Trophoblast cell (in vitro differentiated cells and primary cell): ENCODE measurements around the gene RCL1.
A peak's percentile ranks its signal among the peaks of the same experiment; 100 is the strongest.

Experiments used
- DNase-seq, 2 donors: peaks; one replicate each; pipeline ENCODE4 v3.0.0-alpha.2; 2016
- H2AFZ ChIP-seq: 2 replicates; pipeline ENCODE4 v1.6.1; 2013; ENCODE audit warnings: low read length, moderate library complexity, mild to moderate bottlenecking; ENCODE audit not compliant: insufficient read depth, poor library complexity
- H2AK5ac ChIP-seq: 2 replicates; pipeline ENCODE4 v1.6.1; 2013; ENCODE audit warnings: mild to moderate bottlenecking, low read length
- H2BK120ac ChIP-seq: 2 replicates; pipeline ENCODE4 v1.6.1; 2013; ENCODE audit warnings: low read length, mild to moderate bottlenecking, moderate library complexity; ENCODE audit not compliant: insufficient read depth, poor library complexity
- H2BK12ac ChIP-seq: 2 replicates; pipeline ENCODE4 v1.6.1; 2013; ENCODE audit warnings: mild to moderate bottlenecking, low read length, moderate library complexity
- H2BK5ac ChIP-seq: 2 replicates; pipeline ENCODE4 v1.6.1; 2013; ENCODE audit warnings: low read length, low read depth, moderate library complexity, mild to moderate bottlenecking; ENCODE audit not compliant: poor library complexity
- H3K14ac ChIP-seq: 2 replicates; pipeline ENCODE4 v1.6.1; 2013; ENCODE audit warnings: mild to moderate bottlenecking, low read length
- H3K18ac ChIP-seq: 2 replicates; pipeline ENCODE4 v1.6.1; 2013; ENCODE audit warnings: mild to moderate bottlenecking, low read length
- H3K23ac ChIP-seq: 2 replicates; pipeline ENCODE4 v1.6.1; 2013; ENCODE audit warnings: low read length
- H3K27ac ChIP-seq: 2 replicates; pipeline ENCODE4 v1.5.1; 2013; ENCODE audit warnings: low read depth, mild to moderate bottlenecking, inconsistent platforms, low read length, moderate library complexity
- H3K27me3 ChIP-seq: 2 replicates; pipeline ENCODE4 v1.6.1; 2013; ENCODE audit warnings: inconsistent platforms, mild to moderate bottlenecking, low read length, moderate library complexity; ENCODE audit not compliant: insufficient read depth
- H3K36me3 ChIP-seq, 2 experiments: 1 replicate in 1 of 2; 2 replicates in 1 of 2; pipeline ENCODE4 v1.6.1; 2013; ENCODE audit warnings: low read length in 2 of 2, mild to moderate bottlenecking in 2 of 2, moderate library complexity in 1 of 2; ENCODE audit not compliant: insufficient read depth in 2 of 2, control insufficient read depth in 1 of 2
- H3K4ac ChIP-seq: 2 replicates; pipeline ENCODE4 v1.6.1; 2013; ENCODE audit warnings: low read depth, mild to moderate bottlenecking, low read length, moderate library complexity
- H3K4me1 ChIP-seq, 2 experiments: 1 replicate in 1 of 2; 2 replicates in 1 of 2; pipeline ENCODE4 v1.6.1; 2013; ENCODE audit warnings: low read length in 2 of 2, mild to moderate bottlenecking in 2 of 2, moderate library complexity in 1 of 2; ENCODE audit not compliant: insufficient read depth in 2 of 2, control insufficient read depth in 1 of 2
- H3K4me2 ChIP-seq: 2 replicates; pipeline ENCODE4 v1.6.1; 2013; ENCODE audit warnings: inconsistent platforms, mild to moderate bottlenecking, low read length, moderate library complexity
- H3K4me3 ChIP-seq: 2 replicates; pipeline ENCODE4 v1.5.1; 2013; ENCODE audit warnings: mild to moderate bottlenecking, low read depth, low read length, inconsistent platforms
- H3K79me1 ChIP-seq: one replicate; pipeline ENCODE4 v1.6.1; 2013; ENCODE audit warnings: low read length
- H3K79me2 ChIP-seq: 2 replicates; pipeline ENCODE4 v1.6.1; 2013; ENCODE audit warnings: low read length, mild to moderate bottlenecking; ENCODE audit not compliant: control insufficient read depth, insufficient read depth, poor library complexity
- H3K9ac ChIP-seq: 2 replicates; pipeline ENCODE4 v1.6.1; 2013; ENCODE audit warnings: mild to moderate bottlenecking, low read length
- H3K9me3 ChIP-seq: 2 replicates; pipeline ENCODE4 v1.6.1; 2013; ENCODE audit warnings: low read depth, mild to moderate bottlenecking, control low read depth, inconsistent platforms, low read length; ENCODE audit not compliant: insufficient read depth
- H4K12ac ChIP-seq: 2 replicates; pipeline ENCODE4 v1.6.1; 2013; ENCODE audit warnings: low read depth, mild to moderate bottlenecking, low read length, moderate library complexity
- H4K8ac ChIP-seq: 2 replicates; pipeline ENCODE4 v1.6.1; 2013; ENCODE audit warnings: low read depth, mild to moderate bottlenecking, low read length, moderate library complexity
- H4K91ac ChIP-seq: one replicate; pipeline ENCODE4 v1.6.1; 2013; ENCODE audit warnings: low read depth, mild to moderate bottlenecking, low read length, moderate library complexity
- WGBS: extraction: QIAGEN DNeasy Blood & Tissue Kit; methylation state at CpG from one replicate; pipeline ENCODE4 v1.1.7; 2013; ENCODE audit warnings: missing lambda C conversion rate; ENCODE audit not compliant: insufficient read length, insufficient coverage; ENCODE audit errors: extremely low coverage; 5-methylcytosine and 5-hydroxymethylcytosine counted together

RCL1 gene

DNA sequence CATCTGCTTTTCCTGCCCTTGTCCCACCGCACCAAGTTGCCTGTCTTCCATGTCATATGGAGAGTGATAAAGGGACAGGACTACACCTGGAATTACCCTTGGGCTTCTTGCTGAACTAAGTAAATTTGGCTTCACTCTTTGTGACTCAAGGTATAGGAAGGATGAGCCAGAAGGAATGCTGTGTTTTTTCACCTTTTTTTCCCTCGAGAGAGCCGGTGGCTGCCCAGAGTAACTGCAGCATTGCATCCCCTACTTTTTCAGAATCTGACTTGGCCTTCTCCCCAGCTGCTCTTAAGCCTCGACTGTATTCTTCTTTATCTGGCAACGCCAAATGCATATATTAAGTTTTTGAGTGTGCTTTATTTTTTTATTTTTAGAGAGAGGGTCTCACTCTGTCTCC is 38.4 kb downstream of the RCL1 start:
- no peaks in the 10 kb centered on the region for H3K4me1 ChIP-seq
- no peak overlapping the region for H4K91ac ChIP-seq
- H4K8ac ChIP-seq, result no peak overlapping the region
- H3K4me2 ChIP-seq, result no peak overlapping the region
- no peak overlapping the region for H3K9ac ChIP-seq
- H2AK5ac ChIP-seq, result no peak overlapping the region
- H3K36me3 ChIP-seq, result peaks cover 0 to 2% of the 10 kb centered on the region in 2 experiments
- no peak overlapping the region for H3K18ac ChIP-seq
- H3K9me3 ChIP-seq, result no peaks in the 10 kb centered on the region
- no peaks in the 10 kb centered on the region for H3K79me1 ChIP-seq
- no peaks in the 10 kb centered on the region for H3K79me2 ChIP-seq
- H3K4ac ChIP-seq, result no peak overlapping the region
- WGBS, result no CpG with 5 or more reads among the region's 5 CpGs
- H4K12ac ChIP-seq, result no peak overlapping the region
- H2BK12ac ChIP-seq, result no peak overlapping the region
- H3K27me3 ChIP-seq, result no peaks in the 10 kb centered on the region
- H2AFZ ChIP-seq, result no peak overlapping the region
- DNase-seq, result peak in 1 of 2 donors; percentile 21
- H2BK120ac ChIP-seq, result no peak overlapping the region
- no peak overlapping the region for H3K14ac ChIP-seq
- H2BK5ac ChIP-seq, result no peak overlapping the region
- no peak overlapping the region for H3K4me3 ChIP-seq
- H3K23ac ChIP-seq, result no peak overlapping the region
- H3K27ac ChIP-seq, result no peak overlapping the region

GRCh38 chr9:4831944-4832343 is 39.2 kb downstream of the RCL1 start:
- no peak overlapping the region for H3K27ac ChIP-seq
- no peak overlapping the region for H3K23ac ChIP-seq
- H3K79me1 ChIP-seq, result no peaks in the 10 kb centered on the region
- no peak overlapping the region for H3K4me2 ChIP-seq
- WGBS, result no CpG with 5 or more reads among the region's 3 CpGs
- no peak for DNase-seq
- no peak overlapping the region for H4K8ac ChIP-seq
- no peaks in the 10 kb centered on the region for H3K79me2 ChIP-seq
- no peaks in the 10 kb centered on the region for H3K27me3 ChIP-seq
- no peak overlapping the region for H2AFZ ChIP-seq
- peaks cover 0 to 2% of the 10 kb centered on the region in 2 experiments for H3K36me3 ChIP-seq
- no peaks in the 10 kb centered on the region for H3K4me1 ChIP-seq
- H3K9me3 ChIP-seq, result no peaks in the 10 kb centered on the region
- no peak overlapping the region for H3K4ac ChIP-seq
- no peak overlapping the region for H3K9ac ChIP-seq
- no peak overlapping the region for H3K4me3 ChIP-seq
- no peak overlapping the region for H2BK5ac ChIP-seq
- H4K91ac ChIP-seq, result no peak overlapping the region
- H4K12ac ChIP-seq, result no peak overlapping the region
- H3K14ac ChIP-seq, result no peak overlapping the region
- no peak overlapping the region for H2BK120ac ChIP-seq
- no peak overlapping the region for H2AK5ac ChIP-seq
- no peak overlapping the region for H2BK12ac ChIP-seq
- no peak overlapping the region for H3K18ac ChIP-seq

- no peak overlapping the region for H3K4me3 ChIP-seq
- no peaks in the 10 kb centered on the region for H3K79me2 ChIP-seq
- H2AFZ ChIP-seq, result no peak overlapping the region
- H4K8ac ChIP-seq, result no peak overlapping the region
- H3K27ac ChIP-seq, result no peak overlapping the region
- no peaks in the 10 kb centered on the region for H3K79me1 ChIP-seq
- DNase-seq, result peak; percentile 52 to 69
- H2BK120ac ChIP-seq, result no peak overlapping the region
- H4K91ac ChIP-seq, result no peak overlapping the region
- H3K9ac ChIP-seq, result no peak overlapping the region
- no peak overlapping the region for H2BK5ac ChIP-seq
- no peak overlapping the region for H3K4me2 ChIP-seq
- H4K12ac ChIP-seq, result no peak overlapping the region
- WGBS, result no CpG with 5 or more reads among the region's 7 CpGs
- H3K4ac ChIP-seq, result no peak overlapping the region
- H3K36me3 ChIP-seq, result peaks cover 0 to 2% of the 10 kb centered on the region in 2 experiments
- no peak overlapping the region for H3K14ac ChIP-seq
- no peak overlapping the region for H3K18ac ChIP-seq
- H3K27me3 ChIP-seq, result no peaks in the 10 kb centered on the region
- H2AK5ac ChIP-seq, result no peak overlapping the region
- H3K4me1 ChIP-seq, result no peaks in the 10 kb centered on the region
- no peak overlapping the region for H2BK12ac ChIP-seq
- no peaks in the 10 kb centered on the region for H3K9me3 ChIP-seq
- no peak overlapping the region for H3K23ac ChIP-seq
These were observed 40.2 kb downstream of the RCL1 start for GRCh38 chr9:4832786-4833579.

GRCh38 chr9:4833781-4834560 is 41.2 kb downstream of the RCL1 start:
- H3K79me1 ChIP-seq, result no peaks in the 10 kb centered on the region
- no peak overlapping the region for H3K4ac ChIP-seq
- H4K91ac ChIP-seq, result no peak overlapping the region
- no CpG with 5 or more reads among the region's 11 CpGs for WGBS
- H3K27me3 ChIP-seq, result no peaks in the 10 kb centered on the region
- H2BK12ac ChIP-seq, result no peak overlapping the region
- peaks cover 0 to 2% of the 10 kb centered on the region in 2 experiments for H3K36me3 ChIP-seq
- H2AK5ac ChIP-seq, result no peak overlapping the region
- H3K27ac ChIP-seq, result no peak overlapping the region
- no peak overlapping the region for H3K4me3 ChIP-seq
- H3K9me3 ChIP-seq, result no peaks in the 10 kb centered on the region
- H3K4me1 ChIP-seq, result no peaks in the 10 kb centered on the region
- no peak for DNase-seq
- H4K12ac ChIP-seq, result no peak overlapping the region
- H3K18ac ChIP-seq, result no peak overlapping the region
- no peak overlapping the region for H3K14ac ChIP-seq
- no peak overlapping the region for H3K9ac ChIP-seq
- H3K23ac ChIP-seq, result no peak overlapping the region
- no peak overlapping the region for H3K4me2 ChIP-seq
- no peak overlapping the region for H4K8ac ChIP-seq
- no peak overlapping the region for H2AFZ ChIP-seq
- H2BK120ac ChIP-seq, result no peak overlapping the region
- H2BK5ac ChIP-seq, result no peak overlapping the region
- H3K79me2 ChIP-seq, result no peaks in the 10 kb centered on the region
